ENCODE results near the gene CCNG1. TPM values are rescaled to one million over a fixed set of nuclear protein-coding genes. Genes with fewer than 3 reads are reported as not detected.
A peak's percentile ranks its signal among the peaks of the same experiment; 100 is the strongest.
"Not testable (repeated sequence)": the region's sequence is repeated elsewhere in the genome, so short reads cannot be mapped to it uniquely, and the experiment has no call there.

The CCNG1 gene
- total RNA-seq, result 160 TPM

GRCh38 chr5:163437309-163438182 lies at the start of gene CCNG1:
TSS of gene CCNG1 (plus strand) at chr5:163437595. CDS start at chr5:163439257, 1,662 bp downstream.
- peak; percentile 98 for DNase-seq

GRCh38 chr5:163395792-163396191 lies 41.6 kb upstream of the CCNG1 start:
- no peak for DNase-seq

GRCh38 chr5:163396818-163397340 lies 40.5 kb upstream of the CCNG1 start:
- DNase-seq, result not testable (repeated sequence)

GRCh38 chr5:163397354-163397753 lies 40.0 kb upstream of the CCNG1 start:
- no peak for DNase-seq

- no peak for DNase-seq
These were observed 37.5 kb upstream of the CCNG1 start for GRCh38 chr5:163399923-163400322.

GRCh38 chr5:163401271-163401670 lies 36.1 kb upstream of the CCNG1 start:
- DNase-seq, result no peak

GRCh38 chr5:163402007-163402406 lies 35.4 kb upstream of the CCNG1 start:
- no peak for DNase-seq

- no peak for DNase-seq
These were observed 32.8 kb upstream of the CCNG1 start for GRCh38 chr5:163404364-163405173.

- no peak for DNase-seq
These were observed 30.2 kb upstream of the CCNG1 start for GRCh38 chr5:163407034-163407655.

GRCh38 chr5:163408311-163408923 lies 29.0 kb upstream of the CCNG1 start:
- DNase-seq, result peak; percentile 82

GRCh38 chr5:163409384-163409783 lies 28.0 kb upstream of the CCNG1 start:
- DNase-seq, result no peak

- DNase-seq, result no peak
These were observed 26.9 kb upstream of the CCNG1 start for GRCh38 chr5:163410505-163410904.

- DNase-seq, result not testable (repeated sequence)
These were observed 21.7 kb upstream of the CCNG1 start for GRCh38 chr5:163415673-163416072.

GRCh38 chr5:163424836-163425235 lies 12.6 kb upstream of the CCNG1 start:
- DNase-seq, result no peak

- DNase-seq, result not testable (repeated sequence)
These were observed 11.3 kb upstream of the CCNG1 start for GRCh38 chr5:163426128-163426527.

- DNase-seq, result no peak
These were observed 4.9 kb upstream of the CCNG1 start for GRCh38 chr5:163432544-163432943.

- no peak for DNase-seq
These were observed 4.1 kb upstream of the CCNG1 start for GRCh38 chr5:163433271-163433670.

- DNase-seq, result no peak
These were observed 3.0 kb upstream of the CCNG1 start for GRCh38 chr5:163434401-163434866.

- no peak for DNase-seq
These were observed 880 bp upstream of the CCNG1 start for GRCh38 chr5:163436515-163436914.

GRCh38 chr5:163437011-163437308 lies 435 bp upstream of the CCNG1 start:
- DNase-seq, result no peak

GRCh38 chr5:163439092-163439425 lies 1.7 kb downstream of the CCNG1 start:
- peak; percentile 36 for DNase-seq

GRCh38 chr5:163440954-163441353 lies 3.6 kb downstream of the CCNG1 start:
- no peak for DNase-seq

Data from tongue (tissue), 2 donors.